HEK293 (cell line): ENCODE results near the gene ATP5PO.

Experiments used
- KLF16 ChIP-seq: fragments of 450-650 bp; formaldehyde crosslinking; IDR thresholded peaks from 2 replicates; pipeline ENCODE4 v1.5.1; 2017; ENCODE audit warnings: missing biosample characterization, missing genetic modification characterization
- MZF1 ChIP-seq: fragments of 450-650 bp; formaldehyde crosslinking; IDR thresholded peaks from 2 replicates; pipeline ENCODE4 v1.5.1; 2017; ENCODE audit warnings: missing biosample characterization, missing genetic modification characterization, borderline replicate concordance
- OVOL3 ChIP-seq: fragments of 450-650 bp; formaldehyde crosslinking; IDR thresholded peaks from 2 replicates; pipeline ENCODE4 v1.5.1; 2016; ENCODE audit warnings: missing biosample characterization, missing genetic modification characterization
- SCRT2 ChIP-seq: fragments of 450-650 bp; formaldehyde crosslinking; IDR thresholded peaks from 2 replicates; pipeline ENCODE4 v1.5.1; 2016; ENCODE audit warnings: missing biosample characterization, missing genetic modification characterization
- SETDB1 ChIP-seq: IDR thresholded peaks from one replicate; pipeline ENCODE4 v1.6.1; 2017; ENCODE audit warnings: mild to moderate bottlenecking, low read length, moderate library complexity, mixed read lengths; ENCODE audit not compliant: insufficient read length
- SP2 ChIP-seq: fragments of 450-650 bp; formaldehyde crosslinking; IDR thresholded peaks from 2 replicates; pipeline ENCODE4 v1.5.1; 2016; ENCODE audit warnings: missing biosample characterization, missing genetic modification characterization
- ZFP69B ChIP-seq: fragments of 450-650 bp; formaldehyde crosslinking; IDR thresholded peaks from 2 replicates; pipeline ENCODE4 v1.5.1; 2016; ENCODE audit warnings: missing biosample characterization, missing genetic modification characterization
- ZNF140 ChIP-seq: fragments of 450-650 bp; formaldehyde crosslinking; IDR thresholded peaks from 2 replicates; pipeline ENCODE4 v1.5.1; 2016; ENCODE audit warnings: missing biosample characterization, missing genetic modification characterization
- ZNF175 ChIP-seq: fragments of 450-650 bp; formaldehyde crosslinking; IDR thresholded peaks from 2 replicates; pipeline ENCODE4 v1.5.1; 2016; ENCODE audit warnings: missing biosample characterization, missing genetic modification characterization
- ZNF184 ChIP-seq: fragments of 450-650 bp; IDR thresholded peaks from 2 replicates; pipeline ENCODE4 v1.5.1; 2018; ENCODE audit warnings: missing biosample characterization, mild to moderate bottlenecking, missing genetic modification characterization
- ZNF19 ChIP-seq: fragments of 450-650 bp; formaldehyde crosslinking; IDR thresholded peaks from 2 replicates; pipeline ENCODE4; 2016; ENCODE audit warnings: missing biosample characterization, missing genetic modification characterization, low read depth
- ZNF311 ChIP-seq: fragments of 450-650 bp; formaldehyde crosslinking; IDR thresholded peaks from 2 replicates; pipeline ENCODE4 v1.5.1; 2017; ENCODE audit warnings: missing biosample characterization, missing genetic modification characterization, borderline replicate concordance
- ZNF423 ChIP-seq: fragments of 450-650 bp; formaldehyde crosslinking; IDR thresholded peaks from 2 replicates; pipeline ENCODE4 v1.5.1; 2016; ENCODE audit warnings: missing biosample characterization, missing genetic modification characterization
- ZNF514 ChIP-seq: fragments of 450-650 bp; formaldehyde crosslinking; IDR thresholded peaks from 2 replicates; pipeline ENCODE4 v1.5.1; 2016; ENCODE audit warnings: missing biosample characterization, missing genetic modification characterization
- ZNF544 ChIP-seq: fragments of 450-650 bp; formaldehyde crosslinking; IDR thresholded peaks from 2 replicates; pipeline ENCODE4 v1.5.0; 2017; ENCODE audit warnings: missing biosample characterization, missing genetic modification characterization
- ZNF558 ChIP-seq: fragments of 450-650 bp; formaldehyde crosslinking; IDR thresholded peaks from 2 replicates; pipeline ENCODE4 v1.5.1; 2016; ENCODE audit warnings: missing biosample characterization, missing genetic modification characterization
- ZNF600 ChIP-seq: fragments of 450-650 bp; formaldehyde crosslinking; IDR thresholded peaks from 2 replicates; pipeline ENCODE4 v1.5.1; 2016; ENCODE audit warnings: missing biosample characterization, missing genetic modification characterization
- ZNF610 ChIP-seq: fragments of 450-650 bp; formaldehyde crosslinking; IDR thresholded peaks from 2 replicates; pipeline ENCODE4 v1.5.1; 2016; ENCODE audit warnings: missing biosample characterization, missing genetic modification characterization, borderline replicate concordance
- ZNF624 ChIP-seq: fragments of 450-650 bp; formaldehyde crosslinking; IDR thresholded peaks from 2 replicates; pipeline ENCODE4 v1.5.1; 2017; ENCODE audit warnings: missing biosample characterization, missing genetic modification characterization
- ZNF629 ChIP-seq: fragments of 450-650 bp; formaldehyde crosslinking; IDR thresholded peaks from 2 replicates; pipeline ENCODE4 v1.5.1; 2017; ENCODE audit warnings: missing biosample characterization, missing genetic modification characterization
- ZNF701 ChIP-seq: fragments of 450-650 bp; formaldehyde crosslinking; IDR thresholded peaks from 2 replicates; pipeline ENCODE4 v1.5.1; 2016; ENCODE audit warnings: missing biosample characterization, missing genetic modification characterization
- ZNF707 ChIP-seq: fragments of 450-650 bp; formaldehyde crosslinking; IDR thresholded peaks from 2 replicates; pipeline ENCODE4 v1.5.1; 2016; ENCODE audit warnings: missing biosample characterization, missing genetic modification characterization
- ZNF747 ChIP-seq: fragments of 450-650 bp; formaldehyde crosslinking; IDR thresholded peaks from 2 replicates; pipeline ENCODE4 v1.5.1; 2016; ENCODE audit warnings: missing biosample characterization, missing genetic modification characterization
- ZNF776 ChIP-seq: fragments of 450-650 bp; formaldehyde crosslinking; IDR thresholded peaks from 2 replicates; pipeline ENCODE4 v1.5.0; 2017; ENCODE audit warnings: missing biosample characterization, missing genetic modification characterization, borderline replicate concordance
- ZNF785 ChIP-seq: fragments of 450-650 bp; formaldehyde crosslinking; IDR thresholded peaks from 2 replicates; pipeline ENCODE4 v1.5.1; 2016; ENCODE audit warnings: missing biosample characterization, missing genetic modification characterization
- ZNF830 ChIP-seq: fragments of 450-650 bp; IDR thresholded peaks from 2 replicates; pipeline ENCODE4 v1.5.0; 2018; ENCODE audit warnings: missing biosample characterization, missing genetic modification characterization, low read depth, mild to moderate bottlenecking, moderate library complexity
- TF ChIP-seq, protein P1 (sequence below): fragments of 450-650 bp; formaldehyde crosslinking; IDR thresholded peaks from 2 replicates; pipeline ENCODE4 v1.5.1; 2016; ENCODE audit warnings: missing biosample characterization, missing genetic modification characterization
- TF ChIP-seq, protein P2 (sequence below): fragments of 450-650 bp; formaldehyde crosslinking; IDR thresholded peaks from 2 replicates; pipeline ENCODE4 v1.5.1; 2016; ENCODE audit warnings: missing biosample characterization, missing genetic modification characterization
- TF ChIP-seq, protein P3 (sequence below): fragments of 450-650 bp; formaldehyde crosslinking; IDR thresholded peaks from 2 replicates; pipeline ENCODE4 v1.5.1; 2016; ENCODE audit warnings: missing biosample characterization, missing genetic modification characterization
- TF ChIP-seq, protein P4 (sequence below): fragments of 450-650 bp; formaldehyde crosslinking; optimal IDR thresholded peaks from 2 replicates; pipeline ENCODE3; 2016; ENCODE audit warnings: missing biosample characterization, mild to moderate bottlenecking, missing genetic modification characterization
- TF ChIP-seq, protein P5 (sequence below): fragments of 450-650 bp; formaldehyde crosslinking; IDR thresholded peaks from 2 replicates; pipeline ENCODE4 v1.5.1; 2016; ENCODE audit warnings: missing biosample characterization, missing genetic modification characterization, borderline replicate concordance
- TF ChIP-seq, protein P6 (sequence below): fragments of 450-650 bp; formaldehyde crosslinking; IDR thresholded peaks from 2 replicates; pipeline ENCODE4 v1.5.1; 2017; ENCODE audit warnings: missing biosample characterization, missing genetic modification characterization

ATP5PO gene

DNA sequence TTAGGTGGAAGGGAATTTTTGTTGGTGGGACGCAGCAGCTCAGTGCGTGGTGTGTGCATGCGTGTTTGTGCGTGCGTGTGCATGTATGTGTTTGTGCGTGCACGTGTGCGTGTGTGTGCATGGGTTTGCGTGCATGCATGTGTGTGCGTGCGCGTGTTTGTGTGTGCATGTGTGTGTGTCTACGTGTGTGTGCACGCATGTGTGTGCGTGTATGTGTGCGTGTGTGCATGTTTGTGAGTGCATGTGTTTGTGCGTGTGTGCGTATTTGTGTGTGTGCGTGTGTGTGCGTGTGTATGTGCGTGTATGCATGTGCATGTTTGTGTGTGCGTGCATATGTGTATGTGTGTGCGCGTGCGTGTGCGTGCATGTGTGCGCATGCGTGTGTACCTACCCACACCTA, 20.2 kb downstream of the ATP5PO start (continued):
- TF ChIP-seq ZNF629 (no peak), ZNF707 (tag by site-specific recombination) (0 out of 2 replicates have a peak, but pooled peaks have one; percentile 44), ZNF544 (tag by site-specific recombination) (no peak), ZNF701 (tag by site-specific recombination) (no peak), ZNF184 (no peak), ZNF776 (tag by site-specific recombination) (no peak), OVOL3 (tag by site-specific recombination) (no peak), ZNF747 (tag by site-specific recombination) (no peak), MZF1 (no peak), ZNF610 (no peak), ZNF624 (tag by site-specific recombination) (no peak), ZFP69B (no peak), ZNF514 (tag by site-specific recombination) (no peak), ZNF785 (tag by site-specific recombination) (no peak), ZNF175 (tag by site-specific recombination) (no peak), SETDB1 (no peak), ZNF600 (tag by site-specific recombination) (no peak), ZNF140 (tag by site-specific recombination) (no peak), ZNF19 (tag by site-specific recombination) (no peak), ZNF558 (tag by site-specific recombination) (no peak), KLF16 (tag by site-specific recombination) (no peak), SP2 (no peak), SCRT2 (tag by site-specific recombination) (no peak), ZNF423 (tag by site-specific recombination) (0 out of 2 replicates have a peak, but pooled peaks have one; percentile 39), ZNF311 (no peak), ZNF830 (no peak)
- TF ChIP-seq, protein P1, sequence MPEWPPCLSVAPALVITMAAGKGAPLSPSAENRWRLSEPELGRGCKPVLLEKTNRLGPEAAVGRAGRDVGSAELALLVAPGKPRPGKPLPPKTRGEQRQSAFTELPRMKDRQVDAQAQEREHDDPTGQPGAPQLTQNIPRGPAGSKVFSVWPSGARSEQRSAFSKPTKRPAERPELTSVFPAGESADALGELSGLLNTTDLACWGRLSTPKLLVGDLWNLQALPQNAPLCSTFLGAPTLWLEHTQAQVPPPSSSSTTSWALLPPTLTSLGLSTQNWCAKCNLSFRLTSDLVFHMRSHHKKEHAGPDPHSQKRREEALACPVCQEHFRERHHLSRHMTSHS: no peak
- TF ChIP-seq, protein P2, sequence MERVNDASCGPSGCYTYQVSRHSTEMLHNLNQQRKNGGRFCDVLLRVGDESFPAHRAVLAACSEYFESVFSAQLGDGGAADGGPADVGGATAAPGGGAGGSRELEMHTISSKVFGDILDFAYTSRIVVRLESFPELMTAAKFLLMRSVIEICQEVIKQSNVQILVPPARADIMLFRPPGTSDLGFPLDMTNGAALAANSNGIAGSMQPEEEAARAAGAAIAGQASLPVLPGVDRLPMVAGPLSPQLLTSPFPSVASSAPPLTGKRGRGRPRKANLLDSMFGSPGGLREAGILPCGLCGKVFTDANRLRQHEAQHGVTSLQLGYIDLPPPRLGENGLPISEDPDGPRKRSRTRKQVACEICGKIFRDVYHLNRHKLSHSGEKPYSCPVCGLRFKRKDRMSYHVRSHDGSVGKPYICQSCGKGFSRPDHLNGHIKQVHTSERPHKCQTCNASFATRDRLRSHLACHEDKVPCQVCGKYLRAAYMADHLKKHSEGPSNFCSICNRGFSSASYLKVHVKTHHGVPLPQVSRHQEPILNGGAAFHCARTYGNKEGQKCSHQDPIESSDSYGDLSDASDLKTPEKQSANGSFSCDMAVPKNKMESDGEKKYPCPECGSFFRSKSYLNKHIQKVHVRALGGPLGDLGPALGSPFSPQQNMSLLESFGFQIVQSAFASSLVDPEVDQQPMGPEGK (tag by site-specific recombination): no peak
- TF ChIP-seq, protein P3, sequence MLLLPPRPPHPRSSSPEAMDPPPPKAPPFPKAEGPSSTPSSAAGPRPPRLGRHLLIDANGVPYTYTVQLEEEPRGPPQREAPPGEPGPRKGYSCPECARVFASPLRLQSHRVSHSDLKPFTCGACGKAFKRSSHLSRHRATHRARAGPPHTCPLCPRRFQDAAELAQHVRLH (tag by site-specific recombination): no peak
- TF ChIP-seq, protein P4, sequence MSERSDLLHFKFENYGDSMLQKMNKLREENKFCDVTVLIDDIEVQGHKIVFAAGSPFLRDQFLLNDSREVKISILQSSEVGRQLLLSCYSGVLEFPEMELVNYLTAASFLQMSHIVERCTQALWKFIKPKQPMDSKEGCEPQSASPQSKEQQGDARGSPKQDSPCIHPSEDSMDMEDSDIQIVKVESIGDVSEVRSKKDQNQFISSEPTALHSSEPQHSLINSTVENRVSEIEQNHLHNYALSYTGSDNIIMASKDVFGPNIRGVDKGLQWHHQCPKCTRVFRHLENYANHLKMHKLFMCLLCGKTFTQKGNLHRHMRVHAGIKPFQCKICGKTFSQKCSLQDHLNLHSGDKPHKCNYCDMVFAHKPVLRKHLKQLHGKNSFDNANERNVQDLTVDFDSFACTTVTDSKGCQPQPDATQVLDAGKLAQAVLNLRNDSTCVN (tag by site-specific recombination): peak; percentile 30
- TF ChIP-seq, protein P5, sequence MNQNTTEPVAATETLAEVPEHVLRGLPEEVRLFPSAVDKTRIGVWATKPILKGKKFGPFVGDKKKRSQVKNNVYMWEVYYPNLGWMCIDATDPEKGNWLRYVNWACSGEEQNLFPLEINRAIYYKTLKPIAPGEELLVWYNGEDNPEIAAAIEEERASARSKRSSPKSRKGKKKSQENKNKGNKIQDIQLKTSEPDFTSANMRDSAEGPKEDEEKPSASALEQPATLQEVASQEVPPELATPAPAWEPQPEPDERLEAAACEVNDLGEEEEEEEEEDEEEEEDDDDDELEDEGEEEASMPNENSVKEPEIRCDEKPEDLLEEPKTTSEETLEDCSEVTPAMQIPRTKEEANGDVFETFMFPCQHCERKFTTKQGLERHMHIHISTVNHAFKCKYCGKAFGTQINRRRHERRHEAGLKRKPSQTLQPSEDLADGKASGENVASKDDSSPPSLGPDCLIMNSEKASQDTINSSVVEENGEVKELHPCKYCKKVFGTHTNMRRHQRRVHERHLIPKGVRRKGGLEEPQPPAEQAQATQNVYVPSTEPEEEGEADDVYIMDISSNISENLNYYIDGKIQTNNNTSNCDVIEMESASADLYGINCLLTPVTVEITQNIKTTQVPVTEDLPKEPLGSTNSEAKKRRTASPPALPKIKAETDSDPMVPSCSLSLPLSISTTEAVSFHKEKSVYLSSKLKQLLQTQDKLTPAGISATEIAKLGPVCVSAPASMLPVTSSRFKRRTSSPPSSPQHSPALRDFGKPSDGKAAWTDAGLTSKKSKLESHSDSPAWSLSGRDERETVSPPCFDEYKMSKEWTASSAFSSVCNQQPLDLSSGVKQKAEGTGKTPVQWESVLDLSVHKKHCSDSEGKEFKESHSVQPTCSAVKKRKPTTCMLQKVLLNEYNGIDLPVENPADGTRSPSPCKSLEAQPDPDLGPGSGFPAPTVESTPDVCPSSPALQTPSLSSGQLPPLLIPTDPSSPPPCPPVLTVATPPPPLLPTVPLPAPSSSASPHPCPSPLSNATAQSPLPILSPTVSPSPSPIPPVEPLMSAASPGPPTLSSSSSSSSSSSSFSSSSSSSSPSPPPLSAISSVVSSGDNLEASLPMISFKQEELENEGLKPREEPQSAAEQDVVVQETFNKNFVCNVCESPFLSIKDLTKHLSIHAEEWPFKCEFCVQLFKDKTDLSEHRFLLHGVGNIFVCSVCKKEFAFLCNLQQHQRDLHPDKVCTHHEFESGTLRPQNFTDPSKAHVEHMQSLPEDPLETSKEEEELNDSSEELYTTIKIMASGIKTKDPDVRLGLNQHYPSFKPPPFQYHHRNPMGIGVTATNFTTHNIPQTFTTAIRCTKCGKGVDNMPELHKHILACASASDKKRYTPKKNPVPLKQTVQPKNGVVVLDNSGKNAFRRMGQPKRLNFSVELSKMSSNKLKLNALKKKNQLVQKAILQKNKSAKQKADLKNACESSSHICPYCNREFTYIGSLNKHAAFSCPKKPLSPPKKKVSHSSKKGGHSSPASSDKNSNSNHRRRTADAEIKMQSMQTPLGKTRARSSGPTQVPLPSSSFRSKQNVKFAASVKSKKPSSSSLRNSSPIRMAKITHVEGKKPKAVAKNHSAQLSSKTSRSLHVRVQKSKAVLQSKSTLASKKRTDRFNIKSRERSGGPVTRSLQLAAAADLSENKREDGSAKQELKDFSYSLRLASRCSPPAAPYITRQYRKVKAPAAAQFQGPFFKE (tag by site-specific recombination): no peak
- TF ChIP-seq, protein P6, sequence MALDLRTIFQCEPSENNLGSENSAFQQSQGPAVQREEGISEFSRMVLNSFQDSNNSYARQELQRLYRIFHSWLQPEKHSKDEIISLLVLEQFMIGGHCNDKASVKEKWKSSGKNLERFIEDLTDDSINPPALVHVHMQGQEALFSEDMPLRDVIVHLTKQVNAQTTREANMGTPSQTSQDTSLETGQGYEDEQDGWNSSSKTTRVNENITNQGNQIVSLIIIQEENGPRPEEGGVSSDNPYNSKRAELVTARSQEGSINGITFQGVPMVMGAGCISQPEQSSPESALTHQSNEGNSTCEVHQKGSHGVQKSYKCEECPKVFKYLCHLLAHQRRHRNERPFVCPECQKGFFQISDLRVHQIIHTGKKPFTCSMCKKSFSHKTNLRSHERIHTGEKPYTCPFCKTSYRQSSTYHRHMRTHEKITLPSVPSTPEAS (tag by site-specific recombination): peak; percentile 100
